ENCODE data around the gene MIER2.
"Not testable (repeated sequence)": the region's sequence is repeated elsewhere in the genome, so short reads cannot be mapped to it uniquely, and the experiment has no call there.

The MIER2 gene

GRCh38 chr19:367561-367960 lies 23.0 kb upstream of the MIER2 start:
- no peak for TF ChIP-seq CTCF (IDR thresholded peaks at IDR 0.05; ENCODE audit: low read length, missing control alignments)
- H3K4me3 ChIP-seq (replicated peaks; ENCODE audit: low read depth, low read length): no peak overlapping the region

GRCh38 chr19:366951-367350 lies 22.4 kb upstream of the MIER2 start:
- no peak overlapping the region for H3K4me3 ChIP-seq (replicated peaks; ENCODE audit: low read depth, low read length)
- TF ChIP-seq CTCF (IDR thresholded peaks at IDR 0.05; ENCODE audit: low read length, missing control alignments): no peak
- no peak for DNase-seq (ENCODE audit: low read depth)

More at GRCh38 chr19:367561-367960, 23.0 kb upstream of the MIER2 start:
- DNase-seq (ENCODE audit: low read depth): no peak

GRCh38 chr19:366205-366783 lies 21.7 kb upstream of the MIER2 start:
- DNase-seq (ENCODE audit: low read depth): no peak
- no peak for TF ChIP-seq CTCF (IDR thresholded peaks at IDR 0.05; ENCODE audit: low read length, missing control alignments)

GRCh38 chr19:364496-365287 lies 20.1 kb upstream of the MIER2 start:
- no peak for TF ChIP-seq CTCF (IDR thresholded peaks at IDR 0.05; ENCODE audit: low read length, missing control alignments)
- H3K4me3 ChIP-seq (replicated peaks; ENCODE audit: low read depth, low read length): no peak overlapping the region
- DNase-seq (ENCODE audit: low read depth): no peak

More at GRCh38 chr19:366205-366783, 21.7 kb upstream of the MIER2 start:
- no peak overlapping the region for H3K4me3 ChIP-seq (replicated peaks; ENCODE audit: low read depth, low read length)

- no peak for TF ChIP-seq CTCF (IDR thresholded peaks at IDR 0.05; ENCODE audit: low read length, missing control alignments)
- DNase-seq (ENCODE audit: low read depth): no peak
These were observed 18.1 kb upstream of the MIER2 start for GRCh38 chr19:362683-363082.

GRCh38 chr19:362154-362553 lies 17.6 kb upstream of the MIER2 start:
- DNase-seq (ENCODE audit: low read depth): no peak
- TF ChIP-seq CTCF (IDR thresholded peaks at IDR 0.05; ENCODE audit: low read length, missing control alignments): no peak

More at GRCh38 chr19:362683-363082, 18.1 kb upstream of the MIER2 start:
- no peak overlapping the region for H3K4me3 ChIP-seq (replicated peaks; ENCODE audit: low read depth, low read length)

GRCh38 chr19:359653-359925 lies 15.0 kb upstream of the MIER2 start:
- DNase-seq (ENCODE audit: low read depth): no peak
- TF ChIP-seq CTCF (IDR thresholded peaks at IDR 0.05; ENCODE audit: low read length, missing control alignments): no peak
- no peak overlapping the region for H3K4me3 ChIP-seq (replicated peaks; ENCODE audit: low read depth, low read length)

More at GRCh38 chr19:362154-362553, 17.6 kb upstream of the MIER2 start:
- no peak overlapping the region for H3K4me3 ChIP-seq (replicated peaks; ENCODE audit: low read depth, low read length)

- not testable (repeated sequence) for DNase-seq (ENCODE audit: low read depth)
These were observed 10.9 kb upstream of the MIER2 start for GRCh38 chr19:355536-355935.

More at GRCh38 chr19:355536-355935, 10.9 kb upstream of the MIER2 start:
- not testable (repeated sequence) for H3K4me3 ChIP-seq (replicated peaks; ENCODE audit: low read depth, low read length)

Data from fibroblast of pulmonary artery (primary cell).